KMS-11 (cell line): ENCODE data around the gene HOXA2.

Source experiments
- H2AFZ ChIP-seq: fragments of 200-600 bp; sonication (generic); 2 replicates; pipeline ENCODE4 v1.6.1; 2016; ENCODE audit warnings: antibody characterized with exemption, mixed run types, low read depth
- H3K27ac ChIP-seq: fragments of 200-600 bp; sonication (generic); 2 replicates; pipeline ENCODE4 v1.6.1; 2016; ENCODE audit warnings: mild to moderate bottlenecking, mixed run types
- H3K27me3 ChIP-seq: fragments of 200-600 bp; sonication (generic); 2 replicates; pipeline ENCODE4 v1.6.1; 2017; ENCODE audit warnings: mild to moderate bottlenecking, low read depth, mixed run types, moderate library complexity; ENCODE audit not compliant: insufficient read depth
- H3K36me3 ChIP-seq: fragments of 200-600 bp; sonication (generic); 2 replicates; pipeline ENCODE4 v1.6.1; 2017; ENCODE audit warnings: mild to moderate bottlenecking, mixed run types; ENCODE audit not compliant: insufficient read depth
- H3K4me1 ChIP-seq: fragments of 200-600 bp; sonication (generic); 2 replicates; pipeline ENCODE4 v1.6.1; 2016; ENCODE audit warnings: mild to moderate bottlenecking, low read depth, mixed run types; ENCODE audit not compliant: poor library complexity, severe bottlenecking
- H3K4me2 ChIP-seq: fragments of 200-600 bp; sonication (generic); 2 replicates; pipeline ENCODE4 v1.7.0; 2016; ENCODE audit warnings: mild to moderate bottlenecking, mixed run types
- H3K4me3 ChIP-seq: fragments of 200-600 bp; sonication (generic); IDR thresholded peaks from 2 replicates; pipeline ENCODE4 v1.6.1; 2017; ENCODE audit warnings: low read depth, low read length, mixed read lengths; ENCODE audit not compliant: insufficient read depth
- H3K79me2 ChIP-seq: fragments of 200-600 bp; sonication (generic); 2 replicates; pipeline ENCODE4 v1.6.1; 2016; ENCODE audit warnings: low read depth, mixed run types; ENCODE audit not compliant: insufficient read depth
- H3K9ac ChIP-seq: fragments of 200-600 bp; sonication (generic); 2 replicates; pipeline ENCODE4 v1.6.1; 2016; ENCODE audit warnings: mild to moderate bottlenecking, mixed run types
- H4K20me1 ChIP-seq: fragments of 200-600 bp; sonication (generic); 2 replicates; pipeline ENCODE4 v1.6.1; 2016; ENCODE audit warnings: mild to moderate bottlenecking, mixed run types; ENCODE audit not compliant: insufficient read depth
- TF ChIP-seq, protein P1 (sequence below): fragments of 200-600 bp; sonication (generic); conservative IDR thresholded peaks from 2 replicates; pipeline ENCODE4 v1.6.1; 2017; ENCODE audit warnings: low read depth, mild to moderate bottlenecking, antibody characterized with exemption, low read length, moderate library complexity, mixed read lengths

Gene HOXA2

DNA sequence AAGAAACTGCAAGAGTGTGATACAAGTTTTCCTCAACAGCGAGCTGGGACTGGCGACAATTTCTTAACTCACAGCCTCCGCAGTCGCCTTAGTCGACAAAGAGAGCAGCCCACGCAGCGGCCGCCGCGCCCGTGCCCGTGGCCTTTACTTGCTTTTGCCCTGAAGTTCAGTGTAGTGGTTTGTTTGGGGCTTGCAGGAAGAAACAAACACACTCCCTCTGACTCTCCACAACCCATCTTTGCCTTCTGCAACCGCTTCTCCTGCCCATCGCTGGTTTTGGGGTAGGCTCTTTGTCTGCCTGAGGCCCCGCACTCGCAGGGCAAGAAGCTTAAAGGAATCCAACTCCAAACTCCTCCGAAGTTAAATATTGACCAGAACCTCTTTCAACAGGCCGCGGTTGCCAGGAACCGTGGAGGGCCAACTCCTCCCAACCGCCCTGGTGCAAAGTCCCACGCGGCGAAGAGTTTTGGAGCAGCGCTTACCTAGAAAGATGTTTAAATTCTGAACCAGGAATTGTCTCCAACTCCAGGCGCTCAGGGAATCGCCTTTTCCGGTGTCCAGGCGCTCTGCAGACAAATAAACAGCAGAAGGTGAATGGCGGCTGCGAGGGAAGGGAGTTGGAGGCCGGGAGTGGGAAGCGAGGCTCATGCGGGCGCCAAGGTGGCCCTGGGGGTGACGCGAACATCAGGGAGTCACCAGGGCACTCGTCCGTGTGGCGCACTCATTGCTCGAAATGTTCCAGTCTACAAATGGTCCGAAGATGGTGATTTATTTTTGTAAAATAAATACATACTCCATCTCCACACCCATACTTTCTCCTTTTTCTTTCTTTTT is 19.8 kb upstream of the HOXA2 start:
- TF ChIP-seq, protein P1, sequence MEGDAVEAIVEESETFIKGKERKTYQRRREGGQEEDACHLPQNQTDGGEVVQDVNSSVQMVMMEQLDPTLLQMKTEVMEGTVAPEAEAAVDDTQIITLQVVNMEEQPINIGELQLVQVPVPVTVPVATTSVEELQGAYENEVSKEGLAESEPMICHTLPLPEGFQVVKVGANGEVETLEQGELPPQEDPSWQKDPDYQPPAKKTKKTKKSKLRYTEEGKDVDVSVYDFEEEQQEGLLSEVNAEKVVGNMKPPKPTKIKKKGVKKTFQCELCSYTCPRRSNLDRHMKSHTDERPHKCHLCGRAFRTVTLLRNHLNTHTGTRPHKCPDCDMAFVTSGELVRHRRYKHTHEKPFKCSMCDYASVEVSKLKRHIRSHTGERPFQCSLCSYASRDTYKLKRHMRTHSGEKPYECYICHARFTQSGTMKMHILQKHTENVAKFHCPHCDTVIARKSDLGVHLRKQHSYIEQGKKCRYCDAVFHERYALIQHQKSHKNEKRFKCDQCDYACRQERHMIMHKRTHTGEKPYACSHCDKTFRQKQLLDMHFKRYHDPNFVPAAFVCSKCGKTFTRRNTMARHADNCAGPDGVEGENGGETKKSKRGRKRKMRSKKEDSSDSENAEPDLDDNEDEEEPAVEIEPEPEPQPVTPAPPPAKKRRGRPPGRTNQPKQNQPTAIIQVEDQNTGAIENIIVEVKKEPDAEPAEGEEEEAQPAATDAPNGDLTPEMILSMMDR = no peak
- H3K27ac ChIP-seq = no peak overlapping the region
- H3K4me1 ChIP-seq = no peaks in the 10 kb centered on the region
- H3K9ac ChIP-seq = no peak overlapping the region
- H2AFZ ChIP-seq = no peak overlapping the region
- no peaks in the 10 kb centered on the region for H4K20me1 ChIP-seq
- no peaks in the 10 kb centered on the region for H3K27me3 ChIP-seq
- no peak overlapping the region for H3K4me2 ChIP-seq
- no peak overlapping the region for H3K4me3 ChIP-seq
- H3K36me3 ChIP-seq = no peaks in the 10 kb centered on the region
- no peaks in the 10 kb centered on the region for H3K79me2 ChIP-seq

GRCh38 chr7:27121684-27122076 is 19.2 kb upstream of the HOXA2 start:
- Histone ChIP-seq H3K27me3 (no peaks in the 10 kb centered on the region), H3K4me3 (no peak overlapping the region)

DNA sequence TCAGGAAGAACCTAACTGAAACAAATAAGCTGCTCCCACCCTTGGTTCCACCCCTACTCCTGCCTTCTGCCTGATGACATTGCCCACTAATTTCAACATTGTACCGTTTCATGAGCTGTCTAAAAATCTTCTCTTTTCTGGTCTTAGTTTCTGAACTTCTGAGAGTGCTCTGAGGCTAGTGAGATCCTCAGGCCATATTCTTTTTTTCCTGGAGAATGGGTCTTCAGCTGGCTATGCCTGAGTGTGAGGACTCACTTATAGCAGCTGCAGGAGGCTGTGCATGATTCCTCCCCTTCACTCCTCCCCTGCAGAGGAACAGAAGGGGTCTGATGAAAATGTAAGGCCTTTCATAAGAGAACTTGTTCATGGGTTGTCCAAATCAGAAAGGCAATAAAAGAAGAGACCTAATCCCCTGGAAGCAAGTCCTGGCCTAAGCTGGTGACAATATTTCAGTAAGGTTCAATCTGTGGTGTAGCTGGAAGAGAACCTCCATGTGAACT is 17.0 kb upstream of the HOXA2 start:
- Histone ChIP-seq H3K9ac (no peak overlapping the region), H4K20me1 (no peaks in the 10 kb centered on the region), H3K27me3 (no peaks in the 10 kb centered on the region), H3K4me3 (no peak overlapping the region), H3K4me2 (no peak overlapping the region), H3K27ac (no peak overlapping the region), H2AFZ (no peak overlapping the region), H3K79me2 (no peaks in the 10 kb centered on the region), H3K36me3 (no peaks in the 10 kb centered on the region), H3K4me1 (no peaks in the 10 kb centered on the region)
- TF ChIP-seq, protein P1 = no peak

More at GRCh38 chr7:27121684-27122076, 19.2 kb upstream of the HOXA2 start:
- Histone ChIP-seq H3K4me2 (no peak overlapping the region), H2AFZ (no peak overlapping the region), H4K20me1 (no peaks in the 10 kb centered on the region), H3K4me1 (no peaks in the 10 kb centered on the region), H3K27ac (no peak overlapping the region), H3K9ac (no peak overlapping the region), H3K36me3 (no peaks in the 10 kb centered on the region), H3K79me2 (no peaks in the 10 kb centered on the region)
- TF ChIP-seq, protein P1 = no peak

GRCh38 chr7:27118580-27118979 is 16.1 kb upstream of the HOXA2 start:
- Histone ChIP-seq H3K4me2 (no peak overlapping the region), H3K27me3 (no peaks in the 10 kb centered on the region), H3K36me3 (no peaks in the 10 kb centered on the region), H3K79me2 (no peaks in the 10 kb centered on the region), H3K27ac (no peak overlapping the region), H3K9ac (no peak overlapping the region), H2AFZ (no peak overlapping the region), H3K4me1 (no peaks in the 10 kb centered on the region), H3K4me3 (no peak overlapping the region), H4K20me1 (no peaks in the 10 kb centered on the region)
- TF ChIP-seq, protein P1 = no peak
